HepG2 (cell line): ENCODE results near the gene ANTXR1. TPM values are rescaled to one million over a fixed set of nuclear protein-coding genes. Genes with fewer than 3 reads are reported as not detected.

ENCODE experiments used
- ATAC-seq: fragments of 200-7000 bp; cut with Tn5 transposase; 3 replicates; pipeline ENCODE4 v1.9.1; 2020; ENCODE audit warnings: mild to moderate bottlenecking, moderate library complexity
- BruUV-seq: library from RNA; stranded (reverse); fragments of 400-500 nt; replicated peaks from 2 replicates; lab custom pipeline; 2021; lab: Mats Ljungman, UMichigan
- CTCF ChIA-PET: fragments of 300-600 bp; formaldehyde crosslinking; extraction: SDS; loops from one replicate; lab custom pipeline; 2021; ENCODE audit warnings: low total read pairs, inconsistent platforms, low intra/inter-chr PET ratio; lab: Yijun Ruan, JAX
- POLR2A ChIA-PET: fragments of 350-600 bp; sonication (Branson Sonifier 250); formaldehyde crosslinking; loops from one replicate; lab custom pipeline; 2020; ENCODE audit warnings: antibody characterized with exemption, inconsistent platforms; lab: Yijun Ruan, JAX
- DNase-seq: peaks from one replicate; pipeline ENCODE4 v3.0.0-alpha.2; 2015; ENCODE audit warnings: low spot score
- FAIRE-seq: peaks from 3 replicates; lab custom pipeline; 2011; peaks lifted over from hg19 to GRCh38; lab: Jason Lieb, UNC
- H2AFZ ChIP-seq: one replicate; pipeline ENCODE4 v1.6.1; 2011; ENCODE audit warnings: low read length, inconsistent platforms
- H3K27ac ChIP-seq: fragments of 300-600 bp; 3 replicates; pipeline ENCODE4 v1.8.0; 2011; ENCODE audit warnings: mixed run types, mild to moderate bottlenecking, mixed read lengths, low read length, inconsistent platforms; ENCODE audit not compliant: insufficient read depth; ENCODE audit errors: extremely low read length
- H3K27me3 ChIP-seq, 2 experiments: fragments of 200-600 bp in 1 of 2; 2 replicates in 1 of 2; 3 replicates in 1 of 2; pipeline versions ENCODE4 v1.6.0 to v1.8.0; 2011; ENCODE audit warnings: low read length in 2 of 2, mild to moderate bottlenecking in 2 of 2, moderate library complexity in 2 of 2, inconsistent platforms in 1 of 2; ENCODE audit not compliant: insufficient read depth in 2 of 2, control insufficient read depth in 1 of 2
- H3K36me3 ChIP-seq, 2 experiments: fragments of 200-600 bp in 1 of 2; replicated peaks in 1 of 2; 2 replicates in 1 of 2; 3 replicates in 1 of 2; pipeline versions ENCODE4 v1.5.1 to v1.8.0; 2011; ENCODE audit warnings: low read length in 2 of 2, inconsistent platforms in 1 of 2; ENCODE audit not compliant: insufficient read depth in 2 of 2, control insufficient read depth in 1 of 2
- H3K4me1 ChIP-seq: 2 replicates; pipeline ENCODE4 v1.5.1; 2012; ENCODE audit warnings: low read length, inconsistent platforms; ENCODE audit not compliant: insufficient read depth
- H3K4me2 ChIP-seq: 2 replicates; pipeline ENCODE4 v1.6.0; 2011; ENCODE audit warnings: low read depth, low read length, inconsistent platforms
- H3K4me3 ChIP-seq, 3 experiments: fragments of 200-600 bp in 1 of 3; sonication (generic), shearing (Covaris generic) in 1 of 3; replicated peaks in 1 of 3; 2 replicates each; pipeline ENCODE4 v1.5.1; 2011 to 2016; ENCODE audit warnings: low read length in 3 of 3, inconsistent platforms in 2 of 3, low read depth in 2 of 3, mild to moderate bottlenecking in 2 of 3, control low read depth in 1 of 3, mixed read lengths in 1 of 3; ENCODE audit not compliant: insufficient read depth in 1 of 3
- H3K79me2 ChIP-seq: one replicate; pipeline ENCODE4 v1.6.1; 2011; ENCODE audit warnings: low read length, inconsistent platforms; ENCODE audit not compliant: insufficient read depth
- H3K9ac ChIP-seq: 2 replicates; pipeline ENCODE4 v1.6.0; 2011; ENCODE audit warnings: mild to moderate bottlenecking, low read depth, low read length, inconsistent platforms; ENCODE audit not compliant: insufficient read depth
- H3K9me3 ChIP-seq: 2 replicates; pipeline ENCODE4 v1.5.1; 2012; ENCODE audit warnings: mild to moderate bottlenecking, low read length
- H4K20me1 ChIP-seq: 2 replicates; pipeline ENCODE4 v1.6.0; 2011; ENCODE audit warnings: inconsistent platforms, mild to moderate bottlenecking, low read length, moderate library complexity; ENCODE audit not compliant: insufficient read depth
- AGO2 ChIP-seq: fragments of 200-400 bp; formaldehyde crosslinking; optimal IDR thresholded peaks from 2 replicates; pipeline ENCODE3; 2017; ENCODE audit warnings: mild to moderate bottlenecking, low read depth, low read length, moderate library complexity
- ATAD3A ChIP-seq: sonication (generic); formaldehyde crosslinking; IDR thresholded peaks from 2 replicates; pipeline ENCODE4 v1.4.0; 2020; ENCODE audit warnings: missing genetic modification reagents
- HIC2 ChIP-seq: sonication (generic); formaldehyde crosslinking; IDR thresholded peaks from 2 replicates; pipeline ENCODE4 v1.9.0; 2022; ENCODE audit warnings: low read depth, missing genetic modification reagents
- HOXA7 ChIP-seq: sonication (generic); formaldehyde crosslinking; IDR thresholded peaks from 2 replicates; pipeline ENCODE4 v1.8.1; 2022; ENCODE audit warnings: mild to moderate bottlenecking, missing genetic modification reagents, moderate library complexity
- MAF1 ChIP-seq: sonication (generic); formaldehyde crosslinking; IDR thresholded peaks from 2 replicates; pipeline ENCODE4 v1.5.0; 2020; ENCODE audit warnings: missing genetic modification reagents, borderline replicate concordance
- NCOA5 ChIP-seq: sonication (generic); formaldehyde crosslinking; IDR thresholded peaks from 2 replicates; pipeline ENCODE4 v1.4.0; 2020; ENCODE audit warnings: missing genetic modification reagents
- RBM39 ChIP-seq: fragments of 200-400 bp; formaldehyde crosslinking; IDR thresholded peaks from one replicate; pipeline ENCODE4 v1.6.1; 2018; ENCODE audit warnings: antibody characterized with exemption, mild to moderate bottlenecking, low read depth, low read length; ENCODE audit not compliant: poor library complexity, severe bottlenecking
- SRSF1 ChIP-seq: fragments of 200-400 bp; formaldehyde crosslinking; optimal IDR thresholded peaks from 2 replicates; pipeline ENCODE3; 2017; ENCODE audit warnings: mild to moderate bottlenecking, low read depth, low read length, moderate library complexity
- STAT6 ChIP-seq: sonication (generic); formaldehyde crosslinking; IDR thresholded peaks from 2 replicates; pipeline ENCODE4 v1.4.0; 2020; ENCODE audit warnings: missing genetic modification reagents, mild to moderate bottlenecking, borderline replicate concordance
- TBP ChIP-seq: sonication (generic); formaldehyde crosslinking; IDR thresholded peaks from 2 replicates; pipeline ENCODE4 v1.5.0; 2020; ENCODE audit warnings: missing genetic modification reagents
- TBX2 ChIP-seq: sonication (generic); formaldehyde crosslinking; IDR thresholded peaks from 2 replicates; pipeline ENCODE4 v1.5.0; 2020; ENCODE audit warnings: missing genetic modification reagents, mild to moderate bottlenecking, borderline replicate concordance
- TFAP4 ChIP-seq: sonication (generic); IDR thresholded peaks from 2 replicates; pipeline ENCODE4 v1.6.1; 2016; ENCODE audit warnings: low read depth, borderline replicate concordance
- ZKSCAN1 ChIP-seq: fragments of 150-350 bp; IDR thresholded peaks from 2 replicates; pipeline ENCODE4 v1.6.1; 2014; ENCODE audit warnings: low read length
- ZNF382 ChIP-seq: sonication (generic); formaldehyde crosslinking; IDR thresholded peaks from 2 replicates; pipeline ENCODE4 v1.5.0; 2020; ENCODE audit warnings: missing genetic modification reagents, mild to moderate bottlenecking, borderline replicate concordance
- ZNF468 ChIP-seq: sonication (generic); formaldehyde crosslinking; IDR thresholded peaks from 2 replicates; pipeline ENCODE4 v1.8.0; 2022; ENCODE audit warnings: mild to moderate bottlenecking, moderate library complexity, missing genetic modification reagents
- ZNF547 ChIP-seq: sonication (generic); formaldehyde crosslinking; IDR thresholded peaks from 2 replicates; pipeline ENCODE4 v1.5.1; 2020; ENCODE audit warnings: mild to moderate bottlenecking, missing genetic modification reagents
- ZNF773 ChIP-seq: sonication (generic); formaldehyde crosslinking; IDR thresholded peaks from 2 replicates; pipeline ENCODE4 v1.4.0; 2020; ENCODE audit warnings: missing genetic modification reagents, borderline replicate concordance
- ZZZ3 ChIP-seq: sonication (generic); formaldehyde crosslinking; IDR thresholded peaks from 2 replicates; pipeline ENCODE4 v1.4.0; 2020; ENCODE audit warnings: missing genetic modification reagents, mild to moderate bottlenecking, borderline replicate concordance
- WGBS: methylation state at CpG from one replicate; pipeline ENCODE4 v1.1.6; 2017; ENCODE audit warnings: low lambda C conversion rate; 5-methylcytosine and 5-hydroxymethylcytosine counted together
- in situ Hi-C: cut with HindIII; loops from 2 replicates; pipeline ENCODE4 v1.10.0; 2017; ENCODE audit warnings: low pct_unique_long_range_greater_than_20kb; ENCODE audit not compliant: extremely low pct_ligation_motif_present
- intact Hi-C: fragments of 100-400 bp; cut with micrococcal nuclease; formaldehyde crosslinking; loops from one replicate; pipeline ENCODE4 v1.10.0; 2022; ENCODE audit not compliant: unreplicated experiment
- polyA plus RNA-seq, 8 experiments: library from polyadenylated mRNA; depleted of rRNA in 3 of 8; stranded (reverse) in 7 of 8; unstranded in 1 of 8; fragments of >200 nt; fragmentation: Illumina TruSeq in 4 of 8; extraction: Trizol in 4 of 8; gene quantifications; 2 replicates each; pipeline versions ENCODE4 v1.2.1 to v1.2.3, GENCODE V29; 2011 to 2016; ENCODE audit warnings: low read depth in 4 of 8, missing spikeins in 1 of 8, mixed read lengths in 1 of 8; ENCODE audit not compliant: insufficient read depth in 1 of 8
- total RNA-seq, 5 experiments: library from RNA; depleted of rRNA; stranded (reverse); fragments of >200 nt; fragmentation: Illumina TruSeq; extraction: Trizol; gene quantifications; 2 replicates each; pipeline ENCODE4 v1.2.3, GENCODE V29; 2016; ENCODE audit warnings: low read depth in 1 of 5

Gene ANTXR1
- total and polyA plus RNA-seq, 2 of the 13 experiments (the other 11 are each of a cell fraction or from before 2014, with no cell fraction given), result 4.5 to 12.7 TPM

- in situ Hi-C loops, result no loop called here
- H3K9ac ChIP-seq, result no peak overlapping the region
- H3K36me3 ChIP-seq, result no peaks in the 10 kb centered on the region
- no peaks in the 10 kb centered on the region for H3K79me2 ChIP-seq
- H3K4me1 ChIP-seq, result peaks cover 13% of the 10 kb centered on the region
- H4K20me1 ChIP-seq, result no peaks in the 10 kb centered on the region
- 87% methylated on average over 1 of the region's 1 CpG for WGBS
- TF ChIP-seq STAT6 (CRISPR knock-in tag) (no peak), ZNF773 (CRISPR knock-in tag) (no peak), RBM39 (no peak), ZNF468 (CRISPR knock-in tag) (no peak), TBP (CRISPR knock-in tag) (no peak), SRSF1 (no peak), NCOA5 (CRISPR knock-in tag) (no peak), TFAP4 (no peak), HOXA7 (CRISPR knock-in tag) (no peak), ATAD3A (no peak), HIC2 (no peak), MAF1 (CRISPR knock-in tag) (no peak), ZZZ3 (CRISPR knock-in tag) (no peak), ZNF547 (no peak), AGO2 (no peak), ZKSCAN1 (no peak), TBX2 (CRISPR knock-in tag) (no peak), ZNF382 (no peak)
- TF ChIP-seq, all 625 proteins: peak for 0
- no peaks in the 10 kb centered on the region for H3K27me3 ChIP-seq
- ChIA-PET CTCF (no interaction called here), POLR2A (no interaction called here)
- H3K4me2 ChIP-seq, result no peak overlapping the region
- H3K4me3 ChIP-seq, result no peak overlapping the region
- H3K9me3 ChIP-seq, result no peaks in the 10 kb centered on the region
- DNase-seq (no peak), ATAC-seq (no peak), FAIRE-seq (no peak)
- no peak overlapping the region for H2AFZ ChIP-seq
- BruUV-seq, result no TSS peak
- no peak overlapping the region for H3K27ac ChIP-seq
- intact Hi-C loops, result no loop called here
These were observed 98.1 kb downstream of the ANTXR1 start for GRCh38 chr2:69111076-69111475.
